Fibroblast of villous mesenchyme (primary cell): ENCODE results near the gene NTM. TPM values are rescaled to one million over a fixed set of nuclear protein-coding genes. Genes with fewer than 3 reads are reported as not detected.

Experiments
- DNase-seq: peaks from one replicate; pipeline ENCODE4 v3.0.0-alpha.2; 2010; ENCODE audit warnings: low read depth
- H3K4me3 ChIP-seq: 2 replicates; pipeline ENCODE4 v1.5.1; 2011; ENCODE audit warnings: low read depth, mild to moderate bottlenecking, low read length
- total RNA-seq: library from RNA; depleted of rRNA; stranded (reverse); fragments of >200 nt; gene quantifications from 2 replicates; pipeline ENCODE4 v1.2.3, GENCODE V29; 2012
- TF ChIP-seq, protein P1 (sequence below): IDR thresholded peaks from 2 replicates; pipeline ENCODE4 v1.5.1; 2012; ENCODE audit warnings: low read depth, mild to moderate bottlenecking, low read length; ENCODE audit not compliant: insufficient read depth

NTM gene
- total RNA-seq, 1 donor, result 7.3 TPM

GRCh38 chr11:132264616-132265015 lies 894.2 kb downstream of the NTM start:
- no peak overlapping the region for H3K4me3 ChIP-seq
- TF ChIP-seq, protein P1, sequence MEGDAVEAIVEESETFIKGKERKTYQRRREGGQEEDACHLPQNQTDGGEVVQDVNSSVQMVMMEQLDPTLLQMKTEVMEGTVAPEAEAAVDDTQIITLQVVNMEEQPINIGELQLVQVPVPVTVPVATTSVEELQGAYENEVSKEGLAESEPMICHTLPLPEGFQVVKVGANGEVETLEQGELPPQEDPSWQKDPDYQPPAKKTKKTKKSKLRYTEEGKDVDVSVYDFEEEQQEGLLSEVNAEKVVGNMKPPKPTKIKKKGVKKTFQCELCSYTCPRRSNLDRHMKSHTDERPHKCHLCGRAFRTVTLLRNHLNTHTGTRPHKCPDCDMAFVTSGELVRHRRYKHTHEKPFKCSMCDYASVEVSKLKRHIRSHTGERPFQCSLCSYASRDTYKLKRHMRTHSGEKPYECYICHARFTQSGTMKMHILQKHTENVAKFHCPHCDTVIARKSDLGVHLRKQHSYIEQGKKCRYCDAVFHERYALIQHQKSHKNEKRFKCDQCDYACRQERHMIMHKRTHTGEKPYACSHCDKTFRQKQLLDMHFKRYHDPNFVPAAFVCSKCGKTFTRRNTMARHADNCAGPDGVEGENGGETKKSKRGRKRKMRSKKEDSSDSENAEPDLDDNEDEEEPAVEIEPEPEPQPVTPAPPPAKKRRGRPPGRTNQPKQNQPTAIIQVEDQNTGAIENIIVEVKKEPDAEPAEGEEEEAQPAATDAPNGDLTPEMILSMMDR, result no peak
- DNase-seq, result no peak

DNA sequence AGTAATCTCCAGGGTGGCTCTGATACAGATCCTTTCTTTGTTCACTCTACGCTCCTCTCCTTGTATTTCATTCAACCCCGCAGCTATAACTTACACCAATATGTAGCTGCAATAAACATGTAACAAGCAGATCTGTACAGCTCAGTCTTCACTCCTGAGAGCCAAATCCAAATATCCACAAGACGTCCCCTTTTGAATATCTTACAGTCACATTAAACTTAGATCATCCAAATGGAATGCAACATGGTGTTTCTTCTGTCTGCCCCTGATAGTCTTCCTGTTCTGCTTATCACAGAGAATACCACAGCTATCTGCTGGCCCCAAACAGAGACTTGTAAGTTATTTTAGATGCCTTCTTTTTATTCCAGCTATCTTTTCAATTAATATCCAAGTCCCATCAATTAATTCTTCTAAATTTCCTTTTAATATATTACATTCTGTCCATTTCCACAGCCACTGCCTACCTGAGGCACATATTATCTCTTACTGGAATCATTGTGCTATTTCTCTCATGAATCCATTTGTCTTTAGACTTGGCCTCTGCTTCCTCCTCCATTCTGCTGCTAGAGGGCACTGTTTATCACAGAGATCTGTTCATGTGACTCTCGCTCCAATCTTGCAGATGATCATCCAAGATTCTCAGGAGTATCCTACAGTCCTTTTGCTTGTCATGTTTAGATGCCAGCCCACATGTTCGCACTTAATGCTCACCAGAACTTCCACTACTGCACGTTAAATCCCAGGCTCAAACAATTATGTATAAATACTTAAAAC lies 908.6 kb downstream of the NTM start:
- TF ChIP-seq, protein P1, result peak; percentile 26
- DNase-seq, result peak; percentile 5
- no peak overlapping the region for H3K4me3 ChIP-seq

GRCh38 chr11:132284048-132284447 lies 913.6 kb downstream of the NTM start:
- TF ChIP-seq, protein P1, result no peak
- no peak overlapping the region for H3K4me3 ChIP-seq
- DNase-seq, result no peak

DNA sequence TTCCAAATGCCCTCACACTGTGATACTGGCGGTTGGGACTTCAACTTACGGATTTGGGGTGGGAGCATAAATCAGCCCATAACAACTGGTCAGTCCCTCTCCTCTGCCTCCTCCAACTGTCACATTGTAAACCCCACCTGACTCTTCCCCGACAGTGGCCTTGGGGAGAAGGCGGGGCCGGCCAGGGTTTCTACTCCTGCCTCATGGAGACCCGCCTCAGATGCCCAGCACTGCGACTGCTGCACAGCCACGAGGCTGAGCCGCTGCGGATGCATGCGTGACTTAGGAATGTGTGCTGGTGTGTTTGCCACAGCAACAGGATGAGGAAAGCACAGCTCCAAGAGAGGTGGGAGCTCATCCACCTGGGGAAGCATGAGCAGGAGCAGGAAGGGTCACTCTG lies 914.2 kb downstream of the NTM start:
- H3K4me3 ChIP-seq, result no peak overlapping the region
- DNase-seq, result no peak
- TF ChIP-seq, protein P1, result no peak

DNA sequence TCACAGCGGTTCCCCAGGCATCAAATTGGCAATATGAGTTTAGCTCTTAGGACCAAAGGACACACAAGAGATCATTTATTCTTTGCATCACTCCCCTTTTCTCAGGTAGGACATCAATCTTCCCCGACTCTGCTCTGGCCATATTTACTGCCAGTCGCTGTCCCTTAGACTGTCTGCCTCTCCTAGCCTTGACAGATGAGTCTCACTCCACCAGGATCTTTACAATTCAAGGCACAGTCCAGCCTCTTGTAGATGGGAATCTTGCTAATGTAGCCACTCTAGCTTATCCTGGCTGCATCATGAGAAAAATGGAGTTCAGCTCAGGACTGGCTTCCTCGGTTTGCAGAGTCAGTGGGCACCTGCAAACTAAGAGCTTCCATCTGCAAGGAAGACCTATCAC lies 915.2 kb downstream of the NTM start:
- no peak overlapping the region for H3K4me3 ChIP-seq
- DNase-seq, result no peak
- TF ChIP-seq, protein P1, result no peak

- TF ChIP-seq, protein P1, result no peak
- DNase-seq, result no peak
- no peak overlapping the region for H3K4me3 ChIP-seq
These were observed 915.7 kb downstream of the NTM start for GRCh38 chr11:132286106-132286505.

DNA sequence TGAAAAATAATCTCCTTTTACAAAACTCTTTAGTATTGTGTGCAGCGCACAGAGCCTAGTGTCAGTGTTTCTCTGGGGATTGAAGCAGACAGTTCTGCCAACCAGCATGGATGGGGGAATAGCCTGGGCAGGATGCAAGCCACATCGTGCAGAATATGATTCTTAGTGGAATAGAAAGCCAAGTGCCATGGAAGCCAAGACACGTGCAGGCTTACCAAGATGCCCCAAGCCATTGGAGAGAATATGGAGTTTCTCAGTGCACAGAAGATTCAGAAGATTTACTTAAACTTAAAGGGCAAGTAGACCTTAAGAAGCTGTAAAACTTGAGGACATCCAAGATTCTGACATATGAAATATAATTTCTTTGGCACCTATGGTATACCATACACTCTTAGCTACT lies 917.6 kb downstream of the NTM start:
- DNase-seq, result no peak
- TF ChIP-seq, protein P1, result no peak
- H3K4me3 ChIP-seq, result no peak overlapping the region
